Peyer's patch (tissue), 4 donors: ENCODE measurements around the gene DIP2A. TPM values are rescaled to one million over a fixed set of nuclear protein-coding genes. Genes with fewer than 3 reads are reported as not detected.

Source experiments
- DNase-seq, 3 donors: peaks; one replicate each; pipeline ENCODE4 v3.0.0-alpha.2; 2017 to 2019
- H3K27ac ChIP-seq, 4 donors: fragments of 200-600 bp; sonication (generic); one replicate each; pipeline ENCODE4 v1.5.1; 2016 to 2019
- H3K27me3 ChIP-seq, 2 donors: fragments of 200-600 bp; sonication (generic); one replicate each; pipeline ENCODE4 v1.5.1; 2019
- H3K36me3 ChIP-seq, 3 donors: fragments of 200-600 bp; sonication (generic); one replicate each; pipeline ENCODE4 v1.5.1; 2016 to 2019
- H3K4me1 ChIP-seq, 4 donors: fragments of 200-600 bp; sonication (generic); one replicate each; pipeline ENCODE4 v1.5.1; 2016 to 2019
- H3K4me3 ChIP-seq, 4 donors: fragments of 200-600 bp; sonication (generic); 1 replicate in 3 of 4; 2 replicates in 1 of 4; pipeline ENCODE4 v1.5.1; 2016 to 2019; ENCODE audit warnings: mild to moderate bottlenecking in 1 of 4
- H3K9me3 ChIP-seq, 4 donors: fragments of 200-600 bp; sonication (generic); one replicate each; pipeline ENCODE4 v1.5.1; 2016 to 2019; ENCODE audit warnings: mild to moderate bottlenecking in 1 of 4
- CTCF ChIP-seq, 6 experiments: fragments of 450-650 bp in 4 of 6; fragments of 200-600 bp in 2 of 6; sonication (generic) in 1 of 6; IDR thresholded peaks; one replicate each; pipeline ENCODE4 v1.5.1; 2017 to 2019; ENCODE audit warnings: antibody characterized with exemption in 6 of 6, mild to moderate bottlenecking in 3 of 6, moderate library complexity in 1 of 6
- POLR2A ChIP-seq, 2 donors: fragments of 450-650 bp; IDR thresholded peaks; one replicate each; pipeline ENCODE4 v1.5.1; 2017; ENCODE audit warnings: antibody characterized with exemption in 2 of 2, mild to moderate bottlenecking in 2 of 2, moderate library complexity in 2 of 2
- total RNA-seq, 4 donors: library from RNA; depleted of rRNA; stranded (reverse); fragments of >200 nt; gene quantifications; one replicate each; pipeline ENCODE4 v1.1.0, GENCODE V29; 2016

Gene DIP2A
- total RNA-seq = 100 to 1,000 TPM in 1 of 4 donors, 10 to 100 TPM in 3; 69.9 to 108 (median 85.3) TPM

GRCh38 chr21:46458315-46459023, at the start of gene DIP2A:
DIP2A (plus strand) TSS chr21:46458891; CDS start chr21:46459132, 241 bp downstream.
- H3K4me1 ChIP-seq = peaks cover 0 to 38% (median 6%) of the 10 kb centered on the region in 4 donors
- no peaks in the 10 kb centered on the region for H3K27me3 ChIP-seq
- H3K27ac ChIP-seq = peak within 1 kb of the TSS; percentile 90 to 96 (median 92)
- no peaks in the 10 kb centered on the region for H3K9me3 ChIP-seq
- DNase-seq = peak; percentile 89 to 97 (median 97)
- H3K4me3 ChIP-seq = peak within 1 kb of the TSS; percentile 99 to 100 (median 100)
- peaks cover 0 to 8% (median 0%) of the 10 kb centered on the region in 3 donors for H3K36me3 ChIP-seq
- TF ChIP-seq POLR2A (IDR thresholded peaks at IDR 0.05) = peak; percentile 81 to 90
- no peak for TF ChIP-seq CTCF (IDR thresholded peaks at IDR 0.05)

GRCh38 chr21:46409641-46410406, 48.9 kb upstream of the DIP2A start:
- no peak overlapping the region for H3K4me3 ChIP-seq
- peaks cover 0 to 37% (median 0%) of the 10 kb centered on the region in 3 donors for H3K36me3 ChIP-seq
- no peaks in the 10 kb centered on the region for H3K27me3 ChIP-seq
- H3K9me3 ChIP-seq = no peaks in the 10 kb centered on the region
- no peak for DNase-seq
- TF ChIP-seq CTCF (IDR thresholded peaks at IDR 0.05) (no peak), POLR2A (IDR thresholded peaks at IDR 0.05) (no peak)
- no peak overlapping the region for H3K27ac ChIP-seq
- H3K4me1 ChIP-seq = no peaks in the 10 kb centered on the region

GRCh38 chr21:46410516-46410915, 48.2 kb upstream of the DIP2A start:
- Histone ChIP-seq H3K4me3 (no peak overlapping the region), H3K27ac (no peak overlapping the region), H3K9me3 (no peaks in the 10 kb centered on the region), H3K36me3 (peaks cover 0 to 40% (median 0%) of the 10 kb centered on the region in 3 donors), H3K4me1 (no peaks in the 10 kb centered on the region), H3K27me3 (no peaks in the 10 kb centered on the region)
- no peak for TF ChIP-seq CTCF (IDR thresholded peaks at IDR 0.05)
- TF ChIP-seq POLR2A (IDR thresholded peaks at IDR 0.05) = no peak
- DNase-seq = no peak

- no peak for DNase-seq
- no peak overlapping the region for H3K27ac ChIP-seq
- H3K4me1 ChIP-seq = no peaks in the 10 kb centered on the region
- H3K27me3 ChIP-seq = no peaks in the 10 kb centered on the region
- no peaks in the 10 kb centered on the region for H3K9me3 ChIP-seq
- H3K36me3 ChIP-seq = peaks cover 0 to 44% (median 0%) of the 10 kb centered on the region in 3 donors
- no peak for TF ChIP-seq POLR2A (IDR thresholded peaks at IDR 0.05)
- no peak for TF ChIP-seq CTCF (IDR thresholded peaks at IDR 0.05)
- no peak overlapping the region for H3K4me3 ChIP-seq
Observed at GRCh38 chr21:46411236-46411635, 47.5 kb upstream of the DIP2A start.

GRCh38 chr21:46411691-46412090, 47.0 kb upstream of the DIP2A start:
- Histone ChIP-seq H3K4me3 (no peak overlapping the region), H3K27me3 (no peaks in the 10 kb centered on the region), H3K9me3 (no peaks in the 10 kb centered on the region), H3K27ac (no peak overlapping the region), H3K4me1 (no peaks in the 10 kb centered on the region), H3K36me3 (peaks cover 0 to 49% (median 0%) of the 10 kb centered on the region in 3 donors)
- DNase-seq = no peak
- TF ChIP-seq CTCF (IDR thresholded peaks at IDR 0.05) = no peak
- TF ChIP-seq POLR2A (IDR thresholded peaks at IDR 0.05) = no peak
